GM23248 (cell line): Measurements from ENCODE around the gene CHRM2. TPM values are rescaled to one million over a fixed set of nuclear protein-coding genes. Genes with fewer than 3 reads are reported as not detected.

Experiments used
- DNase-seq: peaks from one replicate; pipeline ENCODE4 v3.0.0-alpha.2; 2015
- H2AFZ ChIP-seq: fragments of 200-600 bp; sonication (generic); 2 replicates; pipeline ENCODE4 v1.6.1; 2016; ENCODE audit warnings: antibody characterized with exemption
- H3F3A ChIP-seq: fragments of 200-600 bp; sonication (generic); 2 replicates; pipeline ENCODE4 v1.6.1; 2016; ENCODE audit warnings: mild to moderate bottlenecking, antibody characterized with exemption, mixed run types; ENCODE audit not compliant: insufficient read depth
- H3K27ac ChIP-seq: fragments of 200-600 bp; sonication (generic); 2 replicates; pipeline ENCODE4 v1.5.1; 2016; ENCODE audit warnings: mild to moderate bottlenecking
- H3K27me3 ChIP-seq: fragments of 200-600 bp; sonication (generic); replicated peaks from 2 replicates; pipeline ENCODE4 v1.6.1; 2016; ENCODE audit warnings: mild to moderate bottlenecking; ENCODE audit not compliant: insufficient read depth
- H3K36me3 ChIP-seq: fragments of 200-600 bp; sonication (generic); 2 replicates; pipeline ENCODE4 v1.6.1; 2016; ENCODE audit warnings: low read depth, mild to moderate bottlenecking
- H3K4me1 ChIP-seq: fragments of 200-600 bp; sonication (generic); 2 replicates; pipeline ENCODE4 v1.6.1; 2016; ENCODE audit warnings: mild to moderate bottlenecking; ENCODE audit not compliant: insufficient read depth
- H3K4me2 ChIP-seq: fragments of 200-600 bp; sonication (generic); one replicate; pipeline ENCODE4 v1.6.1; 2016; ENCODE audit warnings: mild to moderate bottlenecking; ENCODE audit not compliant: unreplicated experiment
- H3K4me3 ChIP-seq: fragments of 200-600 bp; sonication (generic); 2 replicates; pipeline ENCODE4 v1.5.1; 2016; ENCODE audit warnings: mild to moderate bottlenecking
- H3K79me2 ChIP-seq: fragments of 200-600 bp; sonication (generic); 2 replicates; pipeline ENCODE4 v1.6.1; 2016; ENCODE audit warnings: mild to moderate bottlenecking; ENCODE audit not compliant: insufficient read depth
- H3K9ac ChIP-seq: fragments of 200-600 bp; sonication (generic); 2 replicates; pipeline ENCODE4 v1.6.1; 2016; ENCODE audit warnings: mild to moderate bottlenecking
- H3K9me2 ChIP-seq: fragments of 200-600 bp; sonication (generic); 2 replicates; pipeline ENCODE4 v1.6.1; 2016; ENCODE audit warnings: mixed run types, mild to moderate bottlenecking, moderate library complexity; ENCODE audit not compliant: insufficient read depth
- H3K9me3 ChIP-seq: fragments of 200-600 bp; sonication (generic); one replicate; pipeline ENCODE4 v1.6.1; 2017; ENCODE audit warnings: low read depth
- H4K20me1 ChIP-seq: fragments of 200-600 bp; sonication (generic); 2 replicates; pipeline ENCODE4 v1.6.0; 2016; ENCODE audit not compliant: insufficient read depth
- EZH2 ChIP-seq: fragments of 200-600 bp; sonication (generic); IDR thresholded peaks from 2 replicates; pipeline ENCODE4 v1.6.1; 2018; ENCODE audit warnings: antibody characterized with exemption, mild to moderate bottlenecking; ENCODE audit not compliant: insufficient read depth, poor library complexity, severe bottlenecking
- EZH2phosphoT487 ChIP-seq: fragments of 200-600 bp; sonication (generic); IDR thresholded peaks from 2 replicates; pipeline ENCODE4 v1.6.1; 2018; ENCODE audit warnings: antibody characterized with exemption, moderate library complexity, mild to moderate bottlenecking, low read depth; ENCODE audit not compliant: insufficient read depth
- WGBS, 2 experiments: methylation state at CpG; one replicate each; pipeline ENCODE4 v1.1.6; 2015 to 2017; ENCODE audit warnings: low lambda C conversion rate in 2 of 2, low coverage in 1 of 2; ENCODE audit errors: missing lambda C conversion rate in 2 of 2; 5-methylcytosine and 5-hydroxymethylcytosine counted together
- in situ Hi-C: fragments of 300-500 bp; cut with MboI; formaldehyde crosslinking; loops from 2 replicates; pipeline ENCODE4 v1.15.0; 2020
- microRNA counts: library from miRNA; unstranded; fragments of <30 nt; microRNA quantifications from one replicate; lab custom pipeline; 2016
- microRNA-seq: library from miRNA; unstranded; fragments of <30 nt; microRNA quantifications from one replicate; pipeline ENCODE4, GENCODE V29; 2016; ENCODE audit warnings: borderline number of aligned reads
- polyA plus RNA-seq: library from polyadenylated mRNA; unstranded; fragments of >200 nt; fragmentation: Nextera tagmentation; extraction: Ambion mirVana; gene quantifications from 2 replicates; pipeline ENCODE4 v1.2.1, GENCODE V29; 2016
- small RNA-seq: library from RNA; depleted of rRNA; stranded (forward); fragments of <200 nt; gene quantifications from one replicate; pipeline ENCODE3, GENCODE V24; 2014; ENCODE audit warnings: low read depth, low replicate concordance
- total RNA-seq: library from RNA; depleted of rRNA; stranded (reverse); fragments of >200 nt; shearing (Covaris generic); gene quantifications from 2 replicates; pipeline ENCODE4 v1.2.3, GENCODE V29; 2014

CHRM2 gene
- total and polyA plus RNA-seq, 2 experiments from 2014 or later, result 1.8 to 3.7 TPM

DNA sequence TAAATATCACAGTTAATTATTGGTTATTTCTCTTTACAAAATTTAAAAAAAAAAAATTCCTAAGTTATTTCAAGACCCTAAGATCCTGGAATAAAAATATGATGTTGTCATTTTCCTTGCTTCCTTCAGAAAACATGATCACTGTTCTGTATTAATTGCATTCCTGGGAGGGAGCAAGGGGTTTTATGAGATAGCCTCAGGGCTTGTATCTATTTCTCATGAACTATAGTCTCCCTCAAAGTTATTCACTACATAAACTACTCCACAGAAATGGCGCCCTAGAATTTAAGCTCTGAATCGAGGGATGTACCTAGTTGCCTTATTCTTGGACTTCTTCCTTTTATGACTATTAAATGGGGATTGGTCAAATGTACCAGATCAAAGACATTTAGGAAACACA is 170.3 kb downstream of the CHRM2 start:
- H3K4me1 ChIP-seq, result peaks cover 7% of the 10 kb centered on the region; the same call in 1 of the 2 replicates
- no peaks in the 10 kb centered on the region for H3K9me2 ChIP-seq
- H3K9ac ChIP-seq, result no peak overlapping the region
- H3K9me3 ChIP-seq, result no peaks in the 10 kb centered on the region
- 53 to 74% methylated on average over 2 of the region's 2 CpGs for WGBS, 2 experiments
- H3K36me3 ChIP-seq, result no peaks in the 10 kb centered on the region
- H3K79me2 ChIP-seq, result no peaks in the 10 kb centered on the region
- H3K27ac ChIP-seq, result no peak overlapping the region
- H4K20me1 ChIP-seq, result no peaks in the 10 kb centered on the region
- no peak overlapping the region for H3K4me2 ChIP-seq
- H3K27me3 ChIP-seq, result no peaks in the 10 kb centered on the region
- peaks cover 8% of the 10 kb centered on the region for H3F3A ChIP-seq
- no peak for TF ChIP-seq EZH2phosphoT487
- no peak for TF ChIP-seq EZH2
- no peak for DNase-seq
- in situ Hi-C loops, result no loop called here
- H3K4me3 ChIP-seq, result no peak overlapping the region
- no peak overlapping the region for H2AFZ ChIP-seq

DNA sequence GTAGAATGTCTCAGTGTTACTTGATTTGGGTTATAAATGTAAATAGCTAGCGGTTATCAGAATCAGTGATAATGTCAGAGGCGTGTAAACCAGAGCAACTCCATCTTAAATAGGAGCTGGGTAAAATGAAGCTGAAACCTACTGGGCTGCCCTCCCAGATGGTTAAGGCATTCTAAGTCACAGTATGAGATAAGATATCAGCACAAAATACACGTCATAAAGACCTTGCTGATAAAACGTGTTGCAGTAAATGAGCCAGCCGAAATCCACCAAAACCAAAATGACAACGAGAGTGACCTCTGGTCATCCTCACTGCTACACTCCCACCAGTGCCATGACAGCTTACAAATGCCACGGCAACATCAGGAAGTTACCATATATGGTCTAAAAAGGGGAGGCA is 172.3 kb downstream of the CHRM2 start:
- in situ Hi-C loops, result no loop called here
- H3K27ac ChIP-seq, result no peak overlapping the region
- no peak overlapping the region for H2AFZ ChIP-seq
- peaks cover 12% of the 10 kb centered on the region for H3F3A ChIP-seq
- DNase-seq, result no peak
- no peaks in the 10 kb centered on the region for H4K20me1 ChIP-seq
- 81 to 82% methylated on average over 7 of the region's 7 CpGs for WGBS, 2 experiments
- H3K9me3 ChIP-seq, result no peaks in the 10 kb centered on the region
- no peaks in the 10 kb centered on the region for H3K36me3 ChIP-seq
- H3K4me2 ChIP-seq, result no peak overlapping the region
- no peak for TF ChIP-seq EZH2phosphoT487
- TF ChIP-seq EZH2, result no peak
- H3K27me3 ChIP-seq, result no peaks in the 10 kb centered on the region
- H3K79me2 ChIP-seq, result no peaks in the 10 kb centered on the region
- H3K4me3 ChIP-seq, result no peak overlapping the region
- no peaks in the 10 kb centered on the region for H3K9me2 ChIP-seq
- H3K4me1 ChIP-seq, result peaks cover 10% of the 10 kb centered on the region; the same call in 1 of the 2 replicates
- H3K9ac ChIP-seq, result no peak overlapping the region

DNA sequence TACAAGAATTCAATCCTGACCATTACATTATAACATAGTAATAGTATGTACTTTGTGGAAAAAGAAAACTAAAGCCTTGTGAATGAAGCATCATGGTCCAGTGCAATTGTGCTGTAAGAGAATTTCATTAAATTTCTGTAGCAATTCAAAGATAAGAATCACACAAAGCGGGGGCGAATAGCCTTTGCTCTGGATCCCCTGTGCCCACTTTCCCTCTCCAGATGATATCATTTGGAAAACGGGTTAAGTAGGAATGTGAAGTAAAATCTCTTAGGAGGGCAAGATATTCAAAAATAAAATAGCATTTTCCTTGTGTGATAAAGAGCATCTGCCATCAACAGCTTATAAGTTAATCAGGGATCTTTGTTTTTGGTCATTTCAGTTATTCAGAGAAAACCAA is 177.1 kb downstream of the CHRM2 start:
- in situ Hi-C loops, result no loop called here
- no peaks in the 10 kb centered on the region for H4K20me1 ChIP-seq
- WGBS, 2 experiments, result 77 to 82% methylated on average over 3 of the region's 3 CpGs

GRCh38 chr7:137069249-137069963 is 201.0 kb downstream of the CHRM2 start:
- Histone ChIP-seq H2AFZ (no peak overlapping the region), H4K20me1 (no peaks in the 10 kb centered on the region), H3K4me3 (no peak overlapping the region), H3K79me2 (no peaks in the 10 kb centered on the region), H3K9me3 (no peaks in the 10 kb centered on the region), H3K9ac (no peak overlapping the region), H3K27ac (no peak overlapping the region), H3K4me1 (peaks cover 20% of the 10 kb centered on the region), H3F3A (peaks cover 21% of the 10 kb centered on the region), H3K9me2 (no peaks in the 10 kb centered on the region), H3K27me3 (no peaks in the 10 kb centered on the region), H3K4me2 (no peak overlapping the region), H3K36me3 (no peaks in the 10 kb centered on the region)
- in situ Hi-C loops, result no loop called here
- TF ChIP-seq EZH2 (no peak), EZH2phosphoT487 (no peak)
- 65 to 71% methylated on average over 8 of the region's 8 CpGs for WGBS, 2 experiments
- no peak for DNase-seq

More for the DNA sequence above, 177.1 kb downstream of the CHRM2 start:
- H2AFZ ChIP-seq, result no peak overlapping the region
- no peaks in the 10 kb centered on the region for H3K36me3 ChIP-seq
- H3K9me3 ChIP-seq, result no peaks in the 10 kb centered on the region
- no peak overlapping the region for H3K4me3 ChIP-seq
- H3F3A ChIP-seq, result peaks cover 12% of the 10 kb centered on the region
- DNase-seq, result no peak
- no peaks in the 10 kb centered on the region for H3K9me2 ChIP-seq
- no peaks in the 10 kb centered on the region for H3K27me3 ChIP-seq
- H3K4me2 ChIP-seq, result no peak overlapping the region
- H3K27ac ChIP-seq, result no peak overlapping the region
- H3K79me2 ChIP-seq, result no peaks in the 10 kb centered on the region
- H3K9ac ChIP-seq, result no peak overlapping the region
- TF ChIP-seq EZH2phosphoT487 (no peak), EZH2 (no peak)
- H3K4me1 ChIP-seq, result peaks cover 13% of the 10 kb centered on the region; the same call in 1 of the 2 replicates

MicroRNAs within 50 kb of the gene (microRNA counts, 767-probe panel; counts per million panel counts)
- microRNA hsa-miR-490-3p (lab: Ali Mortazavi, UCI) (447 counts per million, percentile 86 among the panel's probes with 10 or more counts), microRNA hsa-miR-490-5p (lab: Ali Mortazavi, UCI) (447 counts per million, percentile 86 among the panel's probes with 10 or more counts)

Small RNA genes within 50 kb of the gene (microRNA-seq; reads per million reads assigned to microRNA genes)
- gene MIR490, result 135 reads per million, percentile 52 among the genes with 10 or more reads in this experiment

Small RNA genes within 50 kb of the gene (small RNA-seq; reads per million reads assigned to genes)
- gene KRT8P51, result not detected
- gene MIR490, result not detected
